A673 (cell line): ENCODE results near the gene PACSIN2. TPM values are rescaled to one million over a fixed set of nuclear protein-coding genes. Genes with fewer than 3 reads are reported as not detected.
A peak's percentile ranks its signal among the peaks of the same experiment; 100 is the strongest.

ENCODE experiments used
- BruUV-seq: library from RNA; stranded (reverse); fragments of 400-500 nt; replicated peaks from 2 replicates; lab custom pipeline; 2021; lab: Mats Ljungman, UMichigan
- CTCF ChIA-PET: fragments of 300-600 bp; sonication (Branson Sonifier 250); formaldehyde crosslinking; loops from one replicate; lab custom pipeline; 2022; ENCODE audit warnings: antibody characterized with exemption; lab: Charles Lee
- POLR2A ChIA-PET: fragments of 300-600 bp; sonication (Branson Sonifier 250); formaldehyde crosslinking; loops from one replicate; lab custom pipeline; 2022; ENCODE audit warnings: antibody characterized with exemption; ENCODE audit not compliant: low non-redundant PET; lab: Charles Lee
- DNase-seq: peaks from one replicate; pipeline ENCODE4 v3.0.0-alpha.2; 2015; ENCODE audit warnings: low spot score
- H3K27ac ChIP-seq: fragments of 200-600 bp; sonication (generic); 2 replicates; pipeline ENCODE4 v1.5.1; 2016; ENCODE audit warnings: mixed run types, low read depth, mild to moderate bottlenecking, mixed read lengths, antibody characterized with exemption, low read length; ENCODE audit not compliant: poor library complexity, severe bottlenecking
- H3K27me3 ChIP-seq: fragments of 200-600 bp; sonication (generic); replicated peaks from 2 replicates; pipeline ENCODE4 v1.6.1; 2017; ENCODE audit warnings: mixed run types, low read depth, mild to moderate bottlenecking, mixed read lengths, antibody characterized with exemption, low read length; ENCODE audit not compliant: insufficient read depth, poor library complexity
- H3K36me3 ChIP-seq: fragments of 200-600 bp; sonication (generic); 2 replicates; pipeline ENCODE4 v1.6.1; 2016; ENCODE audit warnings: mixed run types, mild to moderate bottlenecking, mixed read lengths, antibody characterized with exemption, low read length; ENCODE audit not compliant: insufficient read depth, poor library complexity, severe bottlenecking
- H3K4me1 ChIP-seq: fragments of 200-600 bp; sonication (generic); 2 replicates; pipeline ENCODE4 v1.6.1; 2017; ENCODE audit warnings: mixed run types, mild to moderate bottlenecking, mixed read lengths, antibody characterized with exemption, low read length; ENCODE audit not compliant: insufficient read depth, poor library complexity, severe bottlenecking
- H3K4me3 ChIP-seq: fragments of 200-600 bp; sonication (generic); 2 replicates; pipeline ENCODE4 v1.5.1; 2016; ENCODE audit warnings: low read depth, mixed run types, mild to moderate bottlenecking, mixed read lengths, low read length; ENCODE audit not compliant: poor library complexity, severe bottlenecking
- H3K9me3 ChIP-seq: fragments of 200-600 bp; sonication (generic); 2 replicates; pipeline ENCODE4 v1.6.1; 2016; ENCODE audit warnings: mixed run types, low read depth, mild to moderate bottlenecking, mixed read lengths, antibody characterized with exemption, low read length; ENCODE audit not compliant: poor library complexity, severe bottlenecking
- EZH2 ChIP-seq: fragments of 200-600 bp; sonication (generic); IDR thresholded peaks from 2 replicates; pipeline ENCODE4 v1.6.1; 2017; ENCODE audit warnings: borderline replicate concordance, low read depth, mild to moderate bottlenecking, mixed read lengths, antibody characterized with exemption, low read length; ENCODE audit not compliant: poor library complexity, severe bottlenecking
- intact Hi-C: fragments of 100-400 bp; cut with micrococcal nuclease; formaldehyde crosslinking; loops from one replicate; pipeline ENCODE4 v1.10.0; 2022; ENCODE audit not compliant: unreplicated experiment
- total RNA-seq: library from RNA; stranded (reverse); gene quantifications from 2 replicates; pipeline ENCODE4 v1.2.3, GENCODE V29; 2021
- TF ChIP-seq, protein P1 (sequence below): fragments of 300-800, 200-600 bp; sonication (generic); conservative IDR thresholded peaks from 2 replicates; pipeline ENCODE4 v1.5.1; 2017; ENCODE audit warnings: low read depth, mild to moderate bottlenecking, antibody characterized with exemption, low read length, moderate library complexity, mixed read lengths

Gene PACSIN2
- total RNA-seq, 1 experiment from 2014 or later = 51.8 TPM

DNA sequence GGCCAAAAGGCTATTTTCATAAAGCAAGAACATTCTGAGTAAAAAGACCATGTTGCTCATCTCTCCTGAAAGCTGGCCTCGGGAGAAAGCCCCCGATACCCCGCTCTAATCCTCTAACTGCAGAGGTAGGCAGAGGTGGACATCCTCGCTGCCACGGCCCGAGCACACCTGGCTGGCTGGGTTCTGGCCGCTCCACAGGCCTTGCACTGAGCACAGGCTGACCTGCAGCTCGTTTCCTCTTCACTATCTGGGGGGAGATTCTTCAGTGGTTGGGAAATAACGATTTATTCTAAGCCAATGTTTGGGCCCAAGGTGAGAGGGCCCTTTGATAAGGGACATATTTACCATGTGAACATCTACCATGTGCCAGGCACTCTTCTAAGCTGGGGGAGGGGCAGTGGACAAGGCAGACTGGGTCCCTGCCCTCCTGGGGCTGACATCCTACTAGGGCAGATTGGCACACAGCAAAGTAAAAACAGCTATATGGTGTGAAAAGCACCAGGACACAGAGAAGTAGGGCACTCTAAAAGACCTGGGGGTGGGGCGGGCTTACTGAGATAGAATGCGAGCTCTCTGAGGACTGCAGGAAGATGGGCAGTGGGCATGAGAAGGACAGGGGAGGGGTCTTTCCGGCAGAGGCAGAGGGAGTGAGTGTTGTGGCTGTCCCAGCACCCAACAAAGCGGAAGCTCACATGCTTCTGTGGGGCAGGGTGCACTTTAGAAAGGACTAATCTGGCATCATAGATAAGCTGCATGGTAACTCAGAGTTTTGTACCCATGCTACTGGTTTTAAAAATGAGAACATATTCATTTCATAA is 92.4 kb downstream of the PACSIN2 start:
- CTCF ChIA-PET = no interaction called here
- TF ChIP-seq EZH2 = no peak
- TF ChIP-seq, protein P1, sequence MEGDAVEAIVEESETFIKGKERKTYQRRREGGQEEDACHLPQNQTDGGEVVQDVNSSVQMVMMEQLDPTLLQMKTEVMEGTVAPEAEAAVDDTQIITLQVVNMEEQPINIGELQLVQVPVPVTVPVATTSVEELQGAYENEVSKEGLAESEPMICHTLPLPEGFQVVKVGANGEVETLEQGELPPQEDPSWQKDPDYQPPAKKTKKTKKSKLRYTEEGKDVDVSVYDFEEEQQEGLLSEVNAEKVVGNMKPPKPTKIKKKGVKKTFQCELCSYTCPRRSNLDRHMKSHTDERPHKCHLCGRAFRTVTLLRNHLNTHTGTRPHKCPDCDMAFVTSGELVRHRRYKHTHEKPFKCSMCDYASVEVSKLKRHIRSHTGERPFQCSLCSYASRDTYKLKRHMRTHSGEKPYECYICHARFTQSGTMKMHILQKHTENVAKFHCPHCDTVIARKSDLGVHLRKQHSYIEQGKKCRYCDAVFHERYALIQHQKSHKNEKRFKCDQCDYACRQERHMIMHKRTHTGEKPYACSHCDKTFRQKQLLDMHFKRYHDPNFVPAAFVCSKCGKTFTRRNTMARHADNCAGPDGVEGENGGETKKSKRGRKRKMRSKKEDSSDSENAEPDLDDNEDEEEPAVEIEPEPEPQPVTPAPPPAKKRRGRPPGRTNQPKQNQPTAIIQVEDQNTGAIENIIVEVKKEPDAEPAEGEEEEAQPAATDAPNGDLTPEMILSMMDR = no peak
- POLR2A ChIA-PET = no interaction called here
- no TSS peak for BruUV-seq
- peaks cover 8% of the 10 kb centered on the region for H3K4me1 ChIP-seq
- H3K4me3 ChIP-seq = no peak overlapping the region
- DNase-seq = no peak
- no peaks in the 10 kb centered on the region for H3K36me3 ChIP-seq
- H3K27ac ChIP-seq = no peak overlapping the region
- intact Hi-C loops = no loop called here
- H3K9me3 ChIP-seq = no peaks in the 10 kb centered on the region
- no peaks in the 10 kb centered on the region for H3K27me3 ChIP-seq

DNA sequence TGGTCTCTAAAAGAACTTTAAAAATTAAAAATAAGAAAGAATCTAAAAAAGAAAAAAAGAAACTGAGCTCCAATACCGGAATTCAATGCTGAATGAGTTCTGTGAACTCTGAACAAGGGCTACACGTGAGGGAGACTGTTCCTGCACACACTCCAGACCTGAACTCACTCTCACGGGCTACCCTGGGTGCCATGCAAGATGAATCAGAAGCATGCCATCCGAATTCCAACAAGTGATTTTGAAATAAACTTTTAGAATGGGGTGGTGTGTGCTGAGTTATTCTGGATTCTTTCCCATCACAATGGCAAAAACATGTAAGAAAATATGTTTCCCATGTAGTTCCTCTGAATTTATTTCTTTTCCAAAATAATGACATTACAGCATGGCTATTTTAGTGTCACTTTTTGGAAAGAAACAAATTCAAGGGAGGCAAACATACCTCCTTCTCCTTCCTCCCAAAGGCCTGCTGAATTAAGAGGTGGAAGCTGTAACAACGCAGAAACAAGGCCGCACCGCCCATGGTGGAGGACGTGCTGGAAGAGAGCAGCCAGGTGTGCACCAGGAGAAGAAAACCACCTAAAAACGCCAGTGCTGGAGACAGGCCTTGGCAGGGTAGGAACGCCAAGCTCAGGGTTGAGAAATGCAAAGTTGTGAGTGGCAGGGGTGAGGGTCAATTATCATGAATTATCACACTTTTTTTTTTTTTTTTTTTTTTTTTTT is 94.7 kb downstream of the PACSIN2 start:
- Histone ChIP-seq H3K27me3 (no peaks in the 10 kb centered on the region), H3K36me3 (no peaks in the 10 kb centered on the region), H3K27ac (no peak overlapping the region), H3K9me3 (no peaks in the 10 kb centered on the region), H3K4me3 (no peak overlapping the region), H3K4me1 (peaks cover 8% of the 10 kb centered on the region)
- ChIA-PET CTCF (interaction anchor here (0.7 kb wide), 1 partner anchor 1477 kb away, joined by 13 read pairs; no protein-coding TSS in a partner anchor), POLR2A (interaction anchor here (0.7 kb wide), 1 partner anchor 28 kb away, joined by 3 read pairs; no protein-coding TSS in a partner anchor)
- no TSS peak for BruUV-seq
- TF ChIP-seq EZH2 = no peak
- TF ChIP-seq, protein P1 = no peak
- intact Hi-C loops = no loop called here
- DNase-seq = no peak

DNA sequence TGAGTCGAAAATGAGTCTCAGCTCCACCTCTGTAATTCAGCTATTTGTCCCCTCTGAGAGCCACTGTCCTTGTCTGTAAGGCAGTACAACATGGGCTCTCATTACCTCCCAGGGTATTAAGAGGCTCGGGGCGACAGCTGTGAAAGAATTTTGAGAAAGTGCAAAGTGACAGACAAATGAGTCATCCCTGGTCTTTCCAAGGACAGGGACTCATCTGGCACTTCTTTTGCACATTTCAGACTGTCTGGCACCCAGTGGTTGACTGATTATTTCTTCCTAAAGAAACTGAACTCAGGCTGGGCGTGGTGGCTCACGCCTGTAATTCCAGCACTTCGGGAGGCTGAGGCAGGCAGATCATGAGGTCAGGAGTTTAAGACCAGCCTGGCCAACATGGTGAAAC is 95.8 kb downstream of the PACSIN2 start:
- no peaks in the 10 kb centered on the region for H3K9me3 ChIP-seq
- no peak for TF ChIP-seq EZH2
- TF ChIP-seq, protein P1 = no peak
- H3K27ac ChIP-seq = no peak overlapping the region
- H3K27me3 ChIP-seq = no peaks in the 10 kb centered on the region
- BruUV-seq = no TSS peak
- peaks cover 8% of the 10 kb centered on the region for H3K4me1 ChIP-seq
- DNase-seq = peak; percentile 92
- H3K36me3 ChIP-seq = no peaks in the 10 kb centered on the region
- intact Hi-C loops = no loop called here
- CTCF ChIA-PET = no interaction called here
- H3K4me3 ChIP-seq = no peak overlapping the region
- POLR2A ChIA-PET = interaction anchor here (0.6 to 0.7 kb wide), 2 partner anchors 27 to 297 kb away, joined by 3 read pairs; no protein-coding TSS in a partner anchor
